GM19324 (cell line): ENCODE measurements around the gene ACOT13.
"Not testable (repeated sequence)": the region's sequence is repeated elsewhere in the genome, so short reads cannot be mapped to it uniquely, and the experiment has no call there.

ENCODE experiments used
- ATAC-seq: cut with Tn5 transposase; IDR thresholded peaks from one replicate; pipeline ENCODE4 v1.9.1; 2021; ENCODE audit warnings: mild to moderate bottlenecking, moderate library complexity; ENCODE audit not compliant: unreplicated experiment, low FRiP score

ACOT13 gene

DNA sequence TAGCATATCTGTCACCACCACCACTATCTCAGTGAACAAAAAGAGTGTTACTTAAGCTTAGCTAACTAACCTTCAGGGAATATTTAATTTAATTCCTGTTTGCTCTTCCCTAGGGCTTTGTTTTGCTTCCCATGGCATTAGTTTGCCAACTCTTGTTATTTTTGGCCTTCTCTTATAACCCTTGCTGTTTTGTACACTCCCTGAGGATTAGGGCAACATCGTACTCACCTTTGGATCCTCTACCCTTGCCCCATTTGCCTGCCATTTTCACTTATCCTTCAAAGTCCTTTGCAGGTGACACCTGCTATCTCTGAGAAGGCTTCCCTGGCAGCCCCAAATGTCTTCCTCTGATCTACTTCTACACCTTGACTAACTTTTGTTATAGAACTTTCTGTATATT is 23.7 kb downstream of the ACOT13 start:
- ATAC-seq = no peak

DNA sequence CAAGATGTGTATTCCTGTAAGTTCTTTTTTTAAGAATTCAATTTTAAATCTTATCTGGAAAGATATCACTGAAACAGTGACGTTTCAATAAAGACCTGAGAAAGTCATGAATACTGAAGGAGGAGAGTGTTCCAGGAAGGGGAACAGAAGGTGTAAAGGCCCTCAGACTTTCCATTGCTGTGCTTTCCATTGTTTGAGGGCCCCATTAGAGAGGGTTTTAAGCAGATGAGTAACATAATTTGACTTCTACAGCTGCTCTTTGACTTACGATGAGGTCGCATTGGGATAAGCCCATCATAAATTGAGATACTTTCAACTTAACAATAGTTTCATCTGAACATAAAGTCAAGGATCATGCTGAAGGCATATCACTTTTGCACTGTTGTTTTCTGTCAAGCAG is 24.7 kb downstream of the ACOT13 start:
- no peak for ATAC-seq

DNA sequence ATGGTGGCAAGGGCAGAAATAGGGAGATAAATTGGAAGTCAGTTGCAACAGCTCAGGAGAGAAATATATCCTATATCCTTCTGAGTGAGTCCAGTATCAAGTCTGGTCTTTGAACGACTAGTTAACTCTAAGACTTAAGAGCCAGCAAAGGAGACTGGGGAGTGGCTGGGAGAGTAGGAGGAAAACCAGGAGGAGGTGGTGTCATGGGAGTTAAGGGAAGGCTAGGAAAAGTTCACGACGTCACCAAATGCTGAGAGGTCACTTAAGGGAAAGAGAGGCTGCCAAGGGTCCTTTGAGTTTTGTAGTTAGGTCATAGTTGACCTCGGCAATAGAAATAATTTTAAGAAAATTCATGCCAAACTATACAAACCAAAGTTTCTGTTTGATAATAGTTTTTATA is 25.1 kb downstream of the ACOT13 start:
- ATAC-seq = no peak

DNA sequence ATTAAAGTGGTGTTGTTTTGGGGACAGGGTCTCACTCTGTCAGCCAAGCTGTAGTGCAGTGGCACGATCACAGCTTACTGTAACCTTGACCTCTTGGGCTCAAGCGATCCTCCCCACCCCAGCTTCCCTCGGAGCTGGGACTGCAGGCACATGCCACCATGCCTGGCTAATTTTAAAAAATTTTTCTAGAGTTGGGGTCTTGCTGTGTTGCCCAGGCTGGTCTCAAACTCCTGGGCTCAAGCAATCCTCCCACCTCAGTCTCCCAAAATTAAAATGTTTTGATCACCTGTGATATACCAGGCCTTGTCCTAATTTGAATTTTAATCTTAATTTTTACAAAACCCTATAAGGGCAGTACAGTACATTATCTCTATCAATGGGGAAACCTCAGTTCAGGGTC is 25.5 kb downstream of the ACOT13 start:
- no peak for ATAC-seq

GRCh38 chr6:24692848-24693592 is 26.1 kb downstream of the ACOT13 start:
- ATAC-seq = no peak

DNA sequence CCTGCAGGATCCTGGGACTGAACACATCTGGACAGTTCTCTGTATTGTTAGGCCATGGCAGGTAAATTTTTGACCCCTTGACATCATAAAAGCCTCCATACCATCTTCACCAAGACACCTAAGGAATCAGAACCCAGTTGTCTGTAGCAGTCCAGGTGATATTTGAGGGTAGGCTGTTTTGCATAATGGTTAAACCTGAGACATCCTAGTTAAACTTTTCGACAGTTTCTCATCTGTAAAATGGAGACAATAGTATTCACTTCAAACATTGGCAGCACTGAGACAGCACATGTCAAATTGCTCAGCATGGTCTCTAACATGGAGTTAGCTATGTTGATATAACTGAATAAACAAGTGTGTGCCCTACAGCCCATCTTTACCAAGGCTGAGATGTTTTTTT is 27.3 kb downstream of the ACOT13 start:
- peak; percentile 47 for ATAC-seq

DNA sequence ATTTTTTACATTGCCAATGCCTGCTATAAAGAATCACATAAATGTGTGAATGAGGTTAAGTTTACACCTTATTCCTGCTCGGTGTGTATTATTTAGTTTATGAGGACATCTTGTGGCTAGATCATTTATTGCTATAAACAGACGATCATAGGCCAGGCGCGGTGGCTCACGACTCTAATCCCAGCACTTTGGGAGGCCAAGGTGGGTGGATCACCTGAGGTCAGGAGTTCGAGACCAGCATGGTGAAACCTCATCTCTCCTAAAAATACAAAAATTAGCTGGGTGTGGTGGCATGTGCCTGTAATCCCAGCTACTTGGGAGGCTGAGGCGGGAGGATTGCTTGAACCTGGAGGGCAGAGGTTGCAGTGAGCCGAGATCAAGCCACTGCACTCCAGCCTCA is 28.8 kb downstream of the ACOT13 start:
- ATAC-seq = not testable (repeated sequence)

DNA sequence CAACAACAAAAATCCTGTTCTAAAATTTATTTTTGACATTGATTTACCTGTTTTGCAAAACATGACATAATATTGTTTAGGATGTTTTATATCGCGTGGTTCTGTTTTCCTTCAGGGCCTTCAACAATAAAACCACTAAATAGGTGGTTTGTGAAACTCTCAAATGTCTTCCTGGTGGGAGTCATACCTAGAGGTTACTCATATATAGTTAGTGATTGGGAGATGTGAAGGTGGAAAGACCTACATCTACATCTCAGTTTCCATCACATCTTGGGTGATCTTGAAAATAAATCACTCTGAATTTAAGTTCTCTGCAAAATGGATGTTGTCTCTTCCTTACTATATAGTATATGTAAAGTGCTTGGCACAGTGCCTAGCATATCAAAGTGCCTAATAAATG is 29.2 kb downstream of the ACOT13 start:
- ATAC-seq = no peak

DNA sequence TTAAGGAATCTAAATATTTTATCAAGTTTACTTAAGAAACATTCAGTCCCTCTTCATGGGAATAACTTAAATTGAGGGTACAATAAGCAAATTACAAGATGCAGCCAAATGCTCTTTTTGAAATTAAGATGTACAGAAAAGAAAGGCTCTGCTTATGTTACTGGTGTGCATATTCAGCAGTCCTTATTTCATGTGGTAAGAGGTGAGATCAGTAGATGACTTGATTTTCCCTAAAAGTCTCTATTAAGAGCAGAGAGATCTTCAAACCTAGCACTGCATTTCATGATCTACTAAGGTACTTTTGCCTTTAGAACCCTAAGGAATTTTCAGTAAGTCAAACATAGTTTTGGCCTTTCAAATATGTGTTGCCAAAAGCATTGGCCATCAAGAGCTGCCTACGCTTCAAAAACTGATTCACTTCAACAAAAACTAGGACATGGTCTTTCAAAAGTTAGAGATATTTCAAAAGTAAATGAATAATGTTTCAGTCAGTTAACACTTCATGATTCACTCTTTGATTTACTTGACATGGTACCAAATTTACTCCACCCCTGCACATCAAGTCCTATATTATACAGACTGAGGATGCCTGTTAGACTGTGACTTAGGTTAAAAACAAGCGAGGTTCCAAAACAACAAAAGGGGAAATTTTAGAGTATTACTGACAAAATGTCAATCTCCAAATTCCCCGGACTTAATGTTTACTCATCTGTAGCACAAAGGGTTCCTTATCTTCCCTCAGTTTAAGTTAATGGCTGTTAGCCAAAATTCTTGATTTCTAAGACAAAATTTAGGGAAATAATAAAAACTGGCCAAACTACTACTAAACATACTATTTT is 32.9 kb downstream of the ACOT13 start:
- no peak for ATAC-seq

- ATAC-seq = no peak
These were observed 35.9 kb downstream of the ACOT13 start for GRCh38 chr6:24702720-24703282.

DNA sequence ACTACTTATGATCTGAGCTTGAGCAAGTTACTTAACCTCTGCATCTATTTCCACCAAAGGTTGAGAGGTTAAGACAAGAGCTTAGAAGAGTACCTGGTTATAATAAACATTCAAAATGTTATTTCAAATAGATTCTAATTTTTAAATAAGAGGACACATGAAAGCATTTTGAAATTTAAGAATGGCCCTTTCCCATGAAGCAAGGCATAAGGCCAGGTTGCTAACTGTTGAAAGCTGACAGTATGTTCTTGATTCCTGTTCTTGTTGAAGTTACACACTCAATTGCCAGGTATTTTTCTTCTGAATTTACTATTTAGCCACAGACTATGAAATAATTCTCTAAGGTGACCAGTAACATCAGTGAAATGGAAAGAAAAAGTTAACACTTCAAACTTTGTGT is 37.6 kb downstream of the ACOT13 start:
- no peak for ATAC-seq

- ATAC-seq = no peak
These were observed 41.7 kb downstream of the ACOT13 start for GRCh38 chr6:24708612-24709011.

DNA sequence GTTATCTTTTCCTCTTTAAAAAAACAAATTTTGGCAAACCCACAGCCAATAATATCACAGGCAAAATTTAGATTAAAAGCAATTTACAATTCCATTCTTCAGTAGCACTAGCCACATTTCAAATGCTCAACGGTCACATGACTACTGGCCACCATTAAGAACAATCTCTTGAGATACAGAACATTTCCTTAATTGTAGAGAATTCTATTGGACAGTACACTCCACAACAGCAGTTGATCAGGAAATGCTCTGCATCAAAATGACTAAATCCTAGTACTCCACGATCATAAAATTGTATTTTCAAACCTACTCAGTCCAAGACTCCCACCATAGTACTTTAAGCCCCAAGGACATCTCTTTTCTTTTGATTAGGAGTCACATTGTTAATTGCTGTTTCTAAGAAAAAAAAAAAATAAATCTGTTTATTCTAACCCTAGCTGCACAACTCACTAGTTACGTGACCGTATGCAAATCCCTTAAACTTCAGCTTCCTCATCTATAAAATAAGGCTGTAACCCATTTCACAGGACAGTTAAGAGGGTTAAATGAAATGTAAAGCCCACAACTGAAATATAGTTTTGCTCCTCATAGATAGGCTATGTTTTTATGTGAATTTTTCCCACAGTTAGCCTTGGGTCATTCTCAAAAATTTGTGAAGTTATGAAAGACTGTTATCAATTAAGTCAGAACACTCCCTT is 42.3 kb downstream of the ACOT13 start:
- no peak for ATAC-seq

DNA sequence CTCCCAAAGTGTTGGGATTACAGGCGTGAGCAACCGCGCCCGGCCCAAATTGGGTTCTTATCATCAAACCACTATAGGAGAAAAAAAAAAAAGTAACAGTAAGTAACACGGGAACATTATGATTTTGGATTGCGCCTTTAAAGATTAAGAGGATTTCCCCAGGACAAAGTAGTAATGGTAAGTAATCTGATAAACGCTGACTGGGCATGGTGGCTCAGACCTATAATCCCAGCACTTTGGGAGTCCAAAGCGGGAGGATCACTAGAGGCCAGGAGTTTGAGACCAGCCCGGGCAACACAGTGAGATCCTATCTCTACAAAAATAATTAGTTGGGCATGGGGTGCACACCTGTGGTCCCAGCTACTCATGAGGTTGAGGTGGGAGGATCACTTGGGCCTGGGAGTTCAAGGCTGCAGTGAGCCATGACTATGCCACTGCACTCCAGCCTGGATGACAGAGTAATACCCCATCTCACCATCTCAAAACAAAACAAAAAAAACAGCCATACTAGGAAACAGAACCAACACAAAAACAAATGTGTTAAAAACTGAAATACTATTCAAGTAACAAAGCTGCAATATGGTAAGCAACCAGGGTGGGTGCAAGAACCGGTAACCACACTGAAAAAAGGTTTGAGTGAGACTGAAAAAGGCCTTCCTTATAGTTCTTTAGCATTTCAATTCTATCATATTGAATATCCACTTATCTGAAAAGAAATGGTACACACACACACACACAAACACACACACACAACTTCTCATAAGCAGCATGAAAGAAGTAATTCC is 43.8 kb downstream of the ACOT13 start:
- ATAC-seq = no peak

DNA sequence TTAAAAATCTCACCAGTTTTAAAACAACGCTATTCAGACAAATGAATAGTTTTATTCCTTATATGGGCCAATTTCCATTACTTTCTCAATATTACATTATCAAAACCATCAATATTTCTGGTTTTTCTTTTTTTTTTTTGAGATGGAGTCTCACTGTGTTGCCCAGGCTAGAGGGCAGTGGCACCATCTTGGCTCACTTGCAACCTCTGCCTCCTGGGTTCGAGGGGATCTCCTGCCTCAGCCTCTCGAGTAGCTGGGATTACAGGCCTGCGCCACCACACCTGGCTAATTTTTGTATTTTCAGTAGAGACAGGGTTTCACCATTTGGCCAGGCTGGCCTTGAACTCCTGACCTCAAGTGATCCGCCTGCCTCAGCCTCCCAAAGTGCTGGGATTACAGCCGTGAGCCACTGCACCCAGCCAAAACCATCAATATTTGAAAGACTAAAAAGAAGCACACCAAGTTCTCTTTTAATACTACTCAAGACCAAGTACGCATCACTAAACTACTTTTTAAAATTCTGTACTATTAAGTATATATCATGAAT is 49.8 kb downstream of the ACOT13 start:
- not testable (repeated sequence) for ATAC-seq

- ATAC-seq = no peak
These were observed 51.7 kb downstream of the ACOT13 start for GRCh38 chr6:24718449-24719124.

- no peak for ATAC-seq
These were observed 52.5 kb downstream of the ACOT13 start, which contains the start of gene C6orf62 for GRCh38 chr6:24719125-24719971. Gene C6orf62, minus strand, starts transcription at chr6:24719154. Its CDS starts 486 bp downstream, at chr6:24718668.

DNA sequence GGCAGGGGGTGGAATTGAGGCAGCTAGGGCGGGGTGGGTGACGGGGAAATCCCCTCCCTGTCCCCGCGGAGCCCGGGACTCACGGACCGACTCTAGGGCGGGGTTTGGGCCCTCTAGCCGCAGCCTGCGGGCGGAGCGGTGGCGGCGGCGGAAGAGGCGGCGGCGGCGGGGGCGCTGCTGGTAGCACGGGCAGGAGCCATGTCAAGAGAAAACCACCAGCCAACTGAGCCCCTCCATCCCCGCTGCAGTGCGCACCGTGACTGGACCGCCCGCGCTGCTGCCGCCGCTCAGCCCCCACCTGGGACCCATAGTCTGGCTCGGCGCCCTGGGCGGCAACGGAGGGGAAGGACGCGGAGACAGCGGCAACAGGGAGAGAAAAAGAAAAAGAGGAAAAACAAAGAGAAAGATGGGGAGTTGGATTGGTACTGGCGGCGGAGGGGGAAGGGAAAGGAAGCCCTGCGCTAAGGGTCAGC is 53.3 kb downstream of the ACOT13 start:
- no peak for ATAC-seq
